COLO668 (cell line): ENCODE data around the gene RNU5B-1.
"Not testable (repeated sequence)": the region's sequence is repeated elsewhere in the genome, so short reads cannot be mapped to it uniquely, and the experiment has no call there.

Source experiments
- DNase-seq: peaks from one replicate; lab custom pipeline; 2025; ENCODE audit not compliant: unreplicated experiment; lab: John Stamatoyannopoulos, UW

RNU5B-1 gene

GRCh38 chr15:65339920-65340319 is 35.4 kb downstream of the RNU5B-1 start:
- no peak for DNase-seq

DNA sequence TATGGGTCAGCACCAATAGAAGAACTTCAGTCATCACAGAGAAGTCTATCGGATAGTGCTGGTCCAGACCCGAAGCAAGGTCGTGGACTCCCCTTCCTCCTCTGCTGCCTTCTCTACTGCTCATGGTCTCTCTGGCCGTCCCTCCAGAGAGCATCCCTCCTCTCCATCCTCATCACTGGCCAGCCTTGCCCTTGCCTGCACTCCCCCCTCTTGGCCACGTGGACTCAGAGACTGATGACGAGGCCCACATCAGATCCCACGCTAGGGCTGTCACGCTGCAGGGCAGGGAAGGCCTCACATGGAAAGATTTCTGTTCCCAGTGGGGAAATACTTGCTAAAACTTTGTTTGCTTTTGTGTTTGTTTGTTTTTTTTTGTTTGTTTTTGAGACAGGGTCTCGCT is 38.0 kb downstream of the RNU5B-1 start:
- DNase-seq: no peak

GRCh38 chr15:65343374-65343981 is 39.0 kb downstream of the RNU5B-1 start:
- DNase-seq: no peak

DNA sequence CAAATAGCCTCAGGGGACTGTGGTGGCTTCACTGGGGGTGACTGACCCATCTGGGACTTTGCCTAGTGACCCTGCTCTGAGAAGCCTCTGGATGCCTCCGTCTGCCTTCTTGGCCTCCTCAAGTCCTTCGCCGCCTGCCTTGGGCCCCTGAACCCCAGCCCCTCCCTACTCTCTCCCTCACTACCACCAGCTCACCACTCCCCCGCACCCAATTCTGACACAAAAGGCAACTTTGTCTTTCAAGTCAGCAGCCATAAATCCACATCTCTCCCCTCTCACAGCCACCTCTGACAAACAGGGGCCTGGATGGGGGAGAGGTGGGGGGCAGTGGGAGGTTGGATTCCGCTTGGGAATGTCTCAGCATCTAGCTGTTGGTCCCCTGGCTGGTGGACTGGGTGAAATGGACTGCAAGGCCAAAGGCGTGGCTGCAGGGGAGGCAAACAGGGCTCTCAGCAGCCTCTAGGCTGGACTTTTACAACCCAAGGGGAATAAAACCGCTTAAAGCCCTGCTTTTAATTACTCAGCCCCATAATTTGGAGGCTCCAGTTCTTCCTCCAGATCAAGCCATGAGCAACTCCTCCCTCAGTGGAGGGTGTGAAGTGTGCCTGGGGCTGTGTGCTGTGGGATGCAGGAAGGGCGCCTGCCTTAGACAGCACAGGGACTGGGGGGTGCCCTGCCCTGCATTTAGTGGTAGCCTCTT is 39.9 kb downstream of the RNU5B-1 start:
- DNase-seq: no peak

- no peak for DNase-seq
These were observed 40.4 kb downstream of the RNU5B-1 start for GRCh38 chr15:65344914-65345275.

DNA sequence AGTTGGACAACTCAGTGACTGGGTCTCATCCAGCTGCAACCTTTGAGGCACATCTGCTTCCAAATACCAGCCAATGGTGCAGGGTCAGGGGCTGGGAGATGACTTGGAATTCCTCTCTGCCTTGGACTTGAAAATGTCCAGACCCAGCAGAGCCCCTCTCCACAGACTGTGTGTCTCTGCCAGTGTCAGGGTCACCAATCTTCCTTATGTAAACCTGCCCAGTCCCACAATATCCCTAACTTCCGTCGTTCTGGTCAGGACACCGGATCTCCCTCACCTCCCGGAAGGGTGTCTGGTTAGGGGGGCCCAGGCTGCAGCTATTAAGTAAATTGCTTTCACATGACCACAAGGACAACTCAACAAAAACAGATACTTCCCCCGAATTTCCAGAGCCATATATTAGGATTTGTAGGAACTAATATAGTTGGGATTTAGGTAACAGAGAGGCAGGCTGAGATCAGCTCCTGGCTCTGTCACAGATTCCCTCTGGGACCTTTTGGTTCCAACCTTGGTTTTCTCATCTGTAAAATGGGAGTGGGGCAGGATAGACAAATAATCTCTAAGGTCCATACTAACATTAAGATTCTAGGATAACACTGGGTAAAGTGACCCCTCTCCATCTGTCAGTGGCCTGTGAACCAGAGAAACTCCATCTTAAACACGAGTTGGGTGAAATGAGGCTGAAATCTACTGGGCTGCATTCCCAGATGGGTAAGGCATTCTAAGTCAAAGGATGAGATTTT is 42.5 kb downstream of the RNU5B-1 start:
- DNase-seq: no peak

GRCh38 chr15:65347756-65348155 is 43.3 kb downstream of the RNU5B-1 start:
- not testable (repeated sequence) for DNase-seq

DNA sequence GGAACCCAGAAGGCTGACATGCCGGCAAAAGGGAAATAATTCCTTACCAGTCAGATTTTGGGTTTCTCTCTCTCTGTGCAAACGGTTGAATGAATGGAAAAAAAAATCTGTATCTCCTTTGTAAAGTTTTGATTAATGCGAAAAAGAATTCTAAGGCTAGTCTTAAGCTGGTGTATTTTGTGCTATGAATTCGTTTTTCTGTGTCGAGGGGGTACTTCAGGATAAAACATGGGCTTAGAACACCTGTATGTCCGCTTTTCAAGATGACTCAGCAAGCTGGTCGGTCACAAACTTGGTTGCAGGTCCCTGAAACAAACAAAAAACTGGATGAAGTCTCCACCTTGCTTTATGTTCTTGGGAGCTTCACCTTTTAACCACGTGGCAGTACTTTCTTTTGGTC is 44.9 kb downstream of the RNU5B-1 start:
- DNase-seq: no peak

DNA sequence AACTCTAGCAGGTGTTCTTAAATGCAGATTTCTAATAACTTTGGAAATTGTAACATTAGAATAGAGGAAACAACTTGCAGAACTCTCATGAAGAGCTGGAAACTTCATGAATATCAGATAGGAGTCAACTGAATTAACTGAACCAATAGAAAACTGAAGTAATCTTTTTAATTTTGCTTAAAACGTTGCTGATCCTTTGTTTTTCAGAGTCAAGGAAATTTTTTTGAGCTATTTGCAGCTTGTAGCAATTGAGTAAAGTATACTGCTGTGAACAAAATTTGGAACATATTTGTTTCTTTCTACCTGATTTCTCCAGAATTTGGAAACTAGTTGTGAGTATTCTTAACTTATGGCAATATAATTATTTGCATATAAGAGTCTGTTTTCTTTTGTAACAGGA is 47.5 kb downstream of the RNU5B-1 start:
- not testable (repeated sequence) for DNase-seq
